H1 (cell line): ENCODE measurements around the gene PROSER2. TPM values are rescaled to one million over a fixed set of nuclear protein-coding genes. Genes with fewer than 3 reads are reported as not detected.

Experiments
- CTCF ChIA-PET: fragments of 300-600 bp; sonication (Branson Sonifier 250); formaldehyde crosslinking; loops from one replicate; lab custom pipeline; 2021; ENCODE audit not compliant: partially characterized antibody; lab: Charles Lee
- POLR2A ChIA-PET: fragments of 300-600 bp; sonication (Branson Sonifier 250); formaldehyde crosslinking; loops from one replicate; lab custom pipeline; 2021; ENCODE audit warnings: inconsistent platforms; ENCODE audit not compliant: partially characterized antibody; lab: Charles Lee
- DNase-seq, 2 experiments: peaks; one replicate each; pipeline versions ENCODE4 v3.0.0 to v3.0.0-alpha.2; 2010 to 2022; ENCODE audit warnings: low spot score in 2 of 2, low read depth in 1 of 2, mixed read lengths in 1 of 2
- FAIRE-seq: peaks from 2 replicates; lab custom pipeline; 2011; peaks lifted over from hg19 to GRCh38; lab: Jason Lieb, UNC
- H2AFZ ChIP-seq: 2 replicates; pipeline ENCODE4 v1.8.1; 2012; ENCODE audit warnings: low read length, inconsistent platforms
- H2AK5ac ChIP-seq: 2 replicates; pipeline ENCODE4 v1.6.1; 2013; ENCODE audit warnings: low read depth, low read length
- H2BK120ac ChIP-seq: replicated peaks from 2 replicates; pipeline ENCODE3; 2013; ENCODE audit warnings: low read depth, low read length, inconsistent platforms
- H2BK12ac ChIP-seq: 2 replicates; pipeline ENCODE4 v1.6.1; 2013; ENCODE audit warnings: low read depth, low read length
- H2BK15ac ChIP-seq: 2 replicates; pipeline ENCODE4 v1.6.1; 2013; ENCODE audit warnings: low read length
- H2BK20ac ChIP-seq: 2 replicates; pipeline ENCODE4 v1.6.1; 2013; ENCODE audit warnings: low read length
- H2BK5ac ChIP-seq: 2 replicates; pipeline ENCODE4 v1.6.1; 2013; ENCODE audit warnings: low read depth, low read length
- H3K14ac ChIP-seq: 2 replicates; pipeline ENCODE4 v1.6.1; 2013; ENCODE audit warnings: inconsistent platforms; ENCODE audit not compliant: insufficient read length
- H3K18ac ChIP-seq: 2 replicates; pipeline ENCODE4 v1.6.1; 2013; ENCODE audit warnings: low read length; ENCODE audit errors: extremely low read depth
- H3K23ac ChIP-seq: 2 replicates; pipeline ENCODE4 v1.6.1; 2013; ENCODE audit warnings: inconsistent platforms; ENCODE audit not compliant: insufficient read length
- H3K23me2 ChIP-seq: 2 replicates; pipeline ENCODE4 v1.6.1; 2013; ENCODE audit warnings: low read depth, low read length
- H3K27ac ChIP-seq: 2 replicates; pipeline ENCODE4 v1.6.1; 2011; ENCODE audit warnings: low read depth, low read length, inconsistent platforms
- H3K27me3 ChIP-seq, 4 experiments: replicated peaks in 1 of 4; 1 replicate in 1 of 4; 2 replicates in 3 of 4; pipeline versions ENCODE4 v1.6.1 to v1.8.1; 2011 to 2013; ENCODE audit warnings: low read length in 3 of 4, mild to moderate bottlenecking in 3 of 4, inconsistent platforms in 2 of 4, mixed read lengths in 2 of 4, moderate library complexity in 1 of 4; ENCODE audit not compliant: control insufficient read depth in 3 of 4, insufficient read depth in 3 of 4; ENCODE audit errors: extremely low read depth in 1 of 4
- H3K36me3 ChIP-seq, 4 experiments: 2 replicates each; pipeline versions ENCODE4 v1.6.1 to v1.8.1; 2011 to 2013; ENCODE audit warnings: mild to moderate bottlenecking in 4 of 4, low read length in 3 of 4, moderate library complexity in 2 of 4, control low read depth in 1 of 4, inconsistent platforms in 1 of 4; ENCODE audit not compliant: insufficient read depth in 4 of 4, control insufficient read depth in 2 of 4
- H3K4ac ChIP-seq: replicated peaks from 2 replicates; pipeline ENCODE3; 2013; ENCODE audit warnings: low read length, low read depth, mixed read lengths, inconsistent platforms; ENCODE audit not compliant: insufficient read length
- H3K4me1 ChIP-seq, 4 experiments: replicated peaks in 1 of 4; 1 replicate in 1 of 4; 2 replicates in 3 of 4; pipeline versions ENCODE4 v1.6.1 to v1.8.1; 2011 to 2013; ENCODE audit warnings: low read length in 3 of 4, inconsistent platforms in 2 of 4, mixed read lengths in 1 of 4; ENCODE audit not compliant: insufficient read depth in 4 of 4, control insufficient read depth in 3 of 4
- H3K4me2 ChIP-seq, 2 experiments: 2 replicates each; pipeline versions ENCODE4 v1.6.1 to v1.8.1; 2011 to 2013; ENCODE audit warnings: low read depth in 2 of 2, low read length in 2 of 2, control low read depth in 1 of 2, inconsistent platforms in 1 of 2, mild to moderate bottlenecking in 1 of 2; ENCODE audit not compliant: insufficient read depth in 1 of 2
- H3K4me3 ChIP-seq, 4 experiments: fragments of 200-600, 300-600 bp in 1 of 4; sonication (generic), shearing (Covaris generic), sonication (Bioruptor Twin) in 1 of 4; 2 replicates each; pipeline versions ENCODE4 v1.5.1 to v1.8.1; 2011 to 2016; ENCODE audit warnings: low read length in 4 of 4, low read depth in 3 of 4, control low read depth in 2 of 4, inconsistent platforms in 2 of 4, mild to moderate bottlenecking in 2 of 4, mixed read lengths in 1 of 4, moderate library complexity in 1 of 4; ENCODE audit not compliant: insufficient read depth in 2 of 4; ENCODE audit errors: extremely low read depth in 1 of 4
- H3K56ac ChIP-seq: replicated peaks from 2 replicates; pipeline ENCODE3; 2013; ENCODE audit warnings: low read depth, mild to moderate bottlenecking, mixed read lengths, low read length, inconsistent platforms; ENCODE audit not compliant: insufficient read length
- H3K79me1 ChIP-seq: 2 replicates; pipeline ENCODE4 v1.6.1; 2013; ENCODE audit warnings: low read depth, low read length, control low read depth
- H3K79me2 ChIP-seq, 2 experiments: 2 replicates each; pipeline versions ENCODE4 v1.6.1 to v1.8.1; 2012 to 2013; ENCODE audit warnings: low read length in 2 of 2, mild to moderate bottlenecking in 2 of 2, inconsistent platforms in 1 of 2; ENCODE audit not compliant: insufficient read depth in 2 of 2, control insufficient read depth in 1 of 2
- H3K9ac ChIP-seq, 4 experiments: replicated peaks in 1 of 4; 1 replicate in 1 of 4; 2 replicates in 3 of 4; pipeline versions ENCODE4 v1.6.1 to v1.8.1; 2011 to 2013; ENCODE audit warnings: low read depth in 3 of 4, low read length in 3 of 4, control low read depth in 2 of 4, mild to moderate bottlenecking in 2 of 4, moderate library complexity in 2 of 4, inconsistent platforms in 1 of 4; ENCODE audit errors: extremely low read depth in 1 of 4
- H3K9me3 ChIP-seq, 2 experiments: 2 replicates each; pipeline versions ENCODE4 v1.6.1 to v1.8.1; 2012 to 2013; ENCODE audit warnings: mild to moderate bottlenecking in 2 of 2, moderate library complexity in 2 of 2, control low read depth in 1 of 2, inconsistent platforms in 1 of 2, low read depth in 1 of 2, low read length in 1 of 2, mixed read lengths in 1 of 2; ENCODE audit not compliant: insufficient read depth in 2 of 2
- H4K20me1 ChIP-seq, 2 experiments: replicated peaks in 1 of 2; 2 replicates each; pipeline versions ENCODE3 to v1.8.1; 2011 to 2013; ENCODE audit warnings: inconsistent platforms in 2 of 2, low read length in 2 of 2, mild to moderate bottlenecking in 1 of 2; ENCODE audit not compliant: insufficient read depth in 2 of 2, control insufficient read depth in 1 of 2
- H4K5ac ChIP-seq: 2 replicates; pipeline ENCODE4 v1.6.1; 2013; ENCODE audit warnings: low read length, low read depth, mixed read lengths, inconsistent platforms; ENCODE audit not compliant: insufficient read length
- H4K8ac ChIP-seq: 2 replicates; pipeline ENCODE4 v1.8.0; 2013; ENCODE audit warnings: mild to moderate bottlenecking, moderate library complexity, low read length, inconsistent platforms; ENCODE audit not compliant: insufficient read depth; ENCODE audit errors: extremely low read depth
- H4K91ac ChIP-seq: replicated peaks from 2 replicates; pipeline ENCODE3; 2013; ENCODE audit warnings: low read length, mixed read lengths, inconsistent platforms; ENCODE audit not compliant: insufficient read length
- ATF2 ChIP-seq: IDR thresholded peaks from 2 replicates; pipeline ENCODE4 v1.6.1; 2012; ENCODE audit warnings: low read length, inconsistent platforms
- CTCF ChIP-seq, 3 experiments: IDR thresholded peaks; 1 replicate in 2 of 3; 2 replicates in 1 of 3; pipeline versions ENCODE4 v1.5.1 to v1.6.1; 2011; ENCODE audit warnings: low read length in 3 of 3, mild to moderate bottlenecking in 3 of 3, inconsistent platforms in 2 of 3, low read depth in 1 of 3, moderate library complexity in 1 of 3; ENCODE audit not compliant: insufficient read depth in 1 of 3; ENCODE audit errors: control extremely low read depth in 1 of 3
- GABPA ChIP-seq: IDR thresholded peaks from 2 replicates; pipeline ENCODE4 v1.6.1; 2011; ENCODE audit warnings: mild to moderate bottlenecking, low read length, moderate library complexity, borderline replicate concordance; ENCODE audit not compliant: insufficient read depth
- GTF2F1 ChIP-seq: IDR thresholded peaks from 2 replicates; pipeline ENCODE4 v1.6.1; 2012; ENCODE audit warnings: low read depth, low read length, improper control_type of control experiment, borderline replicate concordance
- HDAC6 ChIP-seq: IDR thresholded peaks from one replicate; pipeline ENCODE4 v1.7.1; 2012; ENCODE audit warnings: low read depth, mild to moderate bottlenecking, inconsistent platforms, low read length, moderate library complexity
- KDM4A ChIP-seq: IDR thresholded peaks from one replicate; pipeline ENCODE4 v1.7.1; 2012; ENCODE audit warnings: low read depth, mild to moderate bottlenecking, moderate library complexity, low read length, inconsistent platforms; ENCODE audit not compliant: severe bottlenecking
- POLR2A ChIP-seq, 2 experiments: IDR thresholded peaks; 1 replicate in 1 of 2; 2 replicates in 1 of 2; pipeline ENCODE4 v1.6.1; 2011; ENCODE audit warnings: low read depth in 2 of 2, low read length in 2 of 2, mild to moderate bottlenecking in 2 of 2; ENCODE audit errors: control extremely low read depth in 1 of 2
- RNF2 ChIP-seq: fragments of 200-900, 300-1000 bp; sonication (generic); IDR thresholded peaks from 2 replicates; pipeline ENCODE4 v1.7.1; 2016; ENCODE audit warnings: borderline replicate concordance, low read depth, mild to moderate bottlenecking, antibody characterized with exemption, low read length; ENCODE audit not compliant: poor library complexity, severe bottlenecking; ENCODE audit errors: missing control alignments
- SAP30 ChIP-seq: fragments of 300-600 bp; sonication (generic); IDR thresholded peaks from 2 replicates; pipeline ENCODE4 v1.7.1; 2012; ENCODE audit warnings: low read length, moderate library complexity, mild to moderate bottlenecking, inconsistent platforms; ENCODE audit not compliant: insufficient read depth, insufficient replicate concordance
- WGBS, 2 experiments: shearing (Covaris generic) in 1 of 2; methylation state at CpG; one replicate each; pipeline versions ENCODE4 v1.1.6 to v1.1.7; 2013 to 2015; ENCODE audit warnings: low lambda C conversion rate in 2 of 2, mixed read lengths in 2 of 2, inconsistent platforms in 1 of 2, low coverage in 1 of 2, missing lambda C conversion rate in 1 of 2; ENCODE audit not compliant: insufficient replicate concordance in 2 of 2, insufficient coverage in 1 of 2, insufficient read length in 1 of 2; ENCODE audit errors: extremely low coverage in 1 of 2, missing lambda C conversion rate in 1 of 2; 5-methylcytosine and 5-hydroxymethylcytosine counted together
- polyA plus RNA-seq, 7 experiments: library from polyadenylated mRNA; depleted of rRNA in 3 of 7; stranded (reverse) in 5 of 7; unstranded in 2 of 7; fragments of >200 nt in 5 of 7; fragments of 200-250 nt in 2 of 7; gene quantifications; 1 replicate in 5 of 7; 2 replicates in 1 of 7; 4 replicates in 1 of 7; pipeline versions ENCODE4 v1.2.1 to v1.2.3, GENCODE V29; 2011 to 2013; ENCODE audit warnings: missing spikeins in 2 of 7, mixed read lengths in 2 of 7
- total RNA-seq: library from RNA; stranded (reverse); fragmentation: NEBNext Ultra II Directional; extraction: Animal tissue kit (Norgen Biotek cat#: 25700); gene quantifications from 2 replicates; pipeline ENCODE4 v1.2.1, GENCODE V29; 2021

Gene PROSER2
- total and polyA plus RNA-seq, 2 of the 8 experiments (the other 6 are each of a cell fraction or from before 2014, with no cell fraction given), result 3.9 to 13.7 TPM

GRCh38 chr10:11841375-11841774, 18.2 kb downstream of the PROSER2 start:
- Histone ChIP-seq H2BK12ac (no peak overlapping the region), H2BK20ac (no peak overlapping the region), H3K9ac (no peak overlapping the region), H4K20me1 (peaks cover 0 to 2% of the 10 kb centered on the region in 2 experiments), H2AFZ (no peak overlapping the region), H2BK15ac (no peak overlapping the region), H3K18ac (no peak overlapping the region), H3K9me3 (no peaks in the 10 kb centered on the region), H3K4me1 (no peaks in the 10 kb centered on the region), H4K91ac (no peak overlapping the region), H3K79me1 (no peaks in the 10 kb centered on the region), H3K56ac (no peak overlapping the region), H4K8ac (no peak overlapping the region), H2BK5ac (no peak overlapping the region), H3K4me2 (no peak overlapping the region), H3K14ac (no peak overlapping the region), H3K23ac (no peak overlapping the region), H3K4me3 (no peak overlapping the region), H2BK120ac (no peak overlapping the region), H3K27ac (no peak overlapping the region), H3K27me3 (no peaks in the 10 kb centered on the region), H3K79me2 (no peaks in the 10 kb centered on the region; a peak in 1 of 4 replicates), H4K5ac (no peak overlapping the region), H3K4ac (no peak overlapping the region), H3K23me2 (no peaks in the 10 kb centered on the region), H2AK5ac (no peak overlapping the region), H3K36me3 (no peaks in the 10 kb centered on the region)
- FAIRE-seq, result no peak
- 95% methylated on average over 3 of the region's 3 CpGs; no CpG with 5 or more reads in 1 of the 2 experiments for WGBS, 2 experiments
- ChIA-PET CTCF (interaction anchor here (0.9 to 1.7 kb wide), 3 partner anchors 12 to 22 kb away, joined by 3 to 5 read pairs (median 3); no protein-coding TSS in a partner anchor), POLR2A (no interaction called here)
- DNase-seq, result no peak
- TF ChIP-seq GABPA (no peak), ATF2 (no peak), CTCF (IDR thresholded peaks at IDR 0.05; ENCODE audit: control extremely low read depth in 1 of 3, insufficient read depth in 1 of 3, low read depth in 1 of 3, low read length in 3 of 3) (no peak), RNF2 (no peak), KDM4A (no peak), HDAC6 (no peak), SAP30 (no peak), POLR2A (IDR thresholded peaks at IDR 0.05; ENCODE audit: control extremely low read depth in 1 of 2, low read depth in 2 of 2, low read length in 2 of 2) (no peak), GTF2F1 (no peak)
